Measurements from ENCODE around the gene ZFP1. TPM values are rescaled to one million over a fixed set of nuclear protein-coding genes. Genes with fewer than 3 reads are reported as not detected.
A peak's percentile ranks its signal among the peaks of the same experiment; 100 is the strongest.

The ZFP1 gene
- total RNA-seq, 1 experiment from 2014 or later = 22.6 TPM

DNA sequence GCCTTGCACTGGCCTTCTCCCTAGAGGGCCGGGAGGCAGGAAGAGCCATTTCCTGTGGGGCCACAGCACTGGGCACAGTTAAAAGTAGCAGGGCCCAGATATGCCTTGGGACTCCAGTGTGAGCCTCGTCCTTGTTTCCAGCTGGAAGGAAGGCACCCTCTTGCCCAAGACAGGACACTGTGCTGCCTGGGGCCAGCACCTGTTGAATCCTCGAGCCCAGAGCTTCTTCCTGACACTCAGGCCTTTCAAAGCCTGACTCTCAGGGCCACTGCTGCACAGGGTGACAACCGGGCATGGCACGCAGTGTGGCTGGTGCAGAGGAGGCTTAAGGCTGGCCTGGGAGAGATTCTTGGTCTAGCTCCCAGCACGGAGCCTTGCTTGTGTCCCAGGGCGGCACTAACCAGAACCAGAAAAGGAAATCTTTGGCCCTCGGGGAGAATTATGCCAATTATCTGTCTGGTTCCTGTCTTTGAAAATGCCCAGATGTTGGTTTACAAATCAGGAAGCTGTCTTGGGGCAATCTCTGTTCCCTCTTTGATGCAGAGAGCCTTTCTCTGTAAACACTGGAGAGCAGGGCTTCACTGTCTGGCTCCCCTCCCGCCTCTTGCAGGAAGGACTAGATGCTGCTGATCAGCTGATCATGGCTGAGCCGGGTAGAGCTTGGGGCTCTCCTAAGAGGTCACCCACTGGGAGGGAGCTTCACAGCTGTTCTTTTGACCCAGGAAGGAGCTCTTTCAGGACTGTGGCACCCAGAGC lies 42.8 kb upstream of the ZFP1 start:
- Histone ChIP-seq H3K36me3 (ENCODE audit: insufficient read depth, low read length, poor library complexity, severe bottlenecking) (no peaks in the 10 kb centered on the region), H3K27me3 (replicated peaks; ENCODE audit: insufficient read depth, low read depth, low read length, poor library complexity) (no peaks in the 10 kb centered on the region), H3K4me1 (ENCODE audit: insufficient read depth, low read length, poor library complexity, severe bottlenecking) (peaks cover 64% of the 10 kb centered on the region), H3K4me3 (ENCODE audit: low read depth, low read length, poor library complexity, severe bottlenecking) (no peak overlapping the region), H3K9me3 (ENCODE audit: low read depth, low read length, poor library complexity, severe bottlenecking) (no peaks in the 10 kb centered on the region), H3K27ac (ENCODE audit: low read depth, low read length, poor library complexity, severe bottlenecking) (peak overlapping the region; percentile 83)
- DNase-seq (ENCODE audit: low spot score) = peak; percentile 94
- TF ChIP-seq, protein P1, sequence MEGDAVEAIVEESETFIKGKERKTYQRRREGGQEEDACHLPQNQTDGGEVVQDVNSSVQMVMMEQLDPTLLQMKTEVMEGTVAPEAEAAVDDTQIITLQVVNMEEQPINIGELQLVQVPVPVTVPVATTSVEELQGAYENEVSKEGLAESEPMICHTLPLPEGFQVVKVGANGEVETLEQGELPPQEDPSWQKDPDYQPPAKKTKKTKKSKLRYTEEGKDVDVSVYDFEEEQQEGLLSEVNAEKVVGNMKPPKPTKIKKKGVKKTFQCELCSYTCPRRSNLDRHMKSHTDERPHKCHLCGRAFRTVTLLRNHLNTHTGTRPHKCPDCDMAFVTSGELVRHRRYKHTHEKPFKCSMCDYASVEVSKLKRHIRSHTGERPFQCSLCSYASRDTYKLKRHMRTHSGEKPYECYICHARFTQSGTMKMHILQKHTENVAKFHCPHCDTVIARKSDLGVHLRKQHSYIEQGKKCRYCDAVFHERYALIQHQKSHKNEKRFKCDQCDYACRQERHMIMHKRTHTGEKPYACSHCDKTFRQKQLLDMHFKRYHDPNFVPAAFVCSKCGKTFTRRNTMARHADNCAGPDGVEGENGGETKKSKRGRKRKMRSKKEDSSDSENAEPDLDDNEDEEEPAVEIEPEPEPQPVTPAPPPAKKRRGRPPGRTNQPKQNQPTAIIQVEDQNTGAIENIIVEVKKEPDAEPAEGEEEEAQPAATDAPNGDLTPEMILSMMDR (conservative IDR thresholded peaks at IDR 0.05; ENCODE audit: low read depth, low read length) = no peak
- TF ChIP-seq EZH2 (IDR thresholded peaks at IDR 0.05; ENCODE audit: borderline replicate concordance, low read depth, low read length, poor library complexity, severe bottlenecking) = no peak
- ChIA-PET CTCF (no interaction called here), POLR2A (ENCODE audit: low non-redundant PET) (no interaction called here)
- intact Hi-C loops (cut with micrococcal nuclease; ENCODE audit: unreplicated experiment) = no loop called here
- BruUV-seq (replicated peaks) = no TSS peak

DNA sequence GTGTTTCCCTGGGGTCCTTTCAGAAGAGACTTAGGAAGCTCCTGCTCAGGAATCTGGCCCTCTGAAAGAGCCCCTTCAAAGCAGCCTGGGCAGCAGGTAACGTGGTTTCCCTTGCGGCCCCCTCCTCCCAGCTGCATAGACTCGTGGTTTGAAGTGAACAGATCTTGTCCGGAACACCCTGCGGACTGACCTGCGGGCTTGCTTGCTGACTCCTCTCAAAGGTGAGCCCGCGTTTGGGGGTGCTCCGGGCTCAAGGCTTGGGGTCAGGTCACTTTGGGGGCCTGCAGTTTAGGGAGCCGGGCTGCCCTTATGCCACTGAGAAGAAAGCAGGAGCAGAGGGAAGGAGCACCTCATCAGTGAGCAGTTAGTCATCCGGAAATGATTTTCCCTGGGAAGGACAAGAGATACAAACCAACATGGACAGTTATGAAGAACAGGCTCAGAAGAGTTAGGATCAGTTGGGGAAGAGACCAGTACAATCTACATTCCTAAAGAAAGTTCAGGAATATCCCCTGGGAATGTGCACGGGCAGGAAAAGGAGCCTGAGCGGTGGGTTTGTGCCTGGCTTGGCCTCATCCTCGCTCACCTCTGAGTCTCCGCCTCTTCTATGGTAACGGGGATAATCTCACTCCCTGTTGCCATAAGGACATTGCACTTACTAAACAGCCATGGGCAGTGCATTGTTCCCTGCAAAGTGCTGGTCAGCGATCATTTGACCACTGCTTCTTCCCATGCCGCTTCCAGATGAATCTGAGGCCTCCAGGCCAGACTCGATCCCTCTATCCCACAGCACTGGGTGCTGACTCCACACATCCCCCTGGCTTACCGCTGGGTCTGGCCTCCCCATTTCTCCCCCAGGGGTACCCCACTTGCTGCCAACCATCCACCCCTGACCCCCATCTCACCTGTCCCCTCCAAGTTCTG lies 41.7 kb upstream of the ZFP1 start:
- ChIA-PET CTCF (no interaction called here), POLR2A (ENCODE audit: low non-redundant PET) (no interaction called here)

DNA sequence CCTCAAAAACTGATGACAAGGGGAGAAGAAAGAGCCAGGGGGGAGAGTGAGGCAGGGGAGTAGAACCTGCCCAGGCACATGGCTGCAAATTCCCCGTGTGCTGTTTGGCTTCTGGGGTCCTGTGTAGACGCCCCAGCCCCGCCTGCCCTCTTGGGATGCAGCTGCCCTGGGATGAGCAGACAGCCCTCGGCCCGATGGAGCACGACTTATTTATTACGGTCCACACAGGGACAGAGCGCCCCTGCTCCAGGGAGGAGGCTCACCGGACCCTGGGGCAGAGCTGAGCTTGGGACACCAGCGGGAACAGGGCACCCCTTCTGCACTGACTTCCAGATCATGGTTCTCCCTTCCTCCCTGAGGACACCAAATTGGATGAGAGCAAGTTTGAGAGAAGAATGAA lies 40.8 kb upstream of the ZFP1 start:
- H3K27ac ChIP-seq (ENCODE audit: low read depth, low read length, poor library complexity, severe bottlenecking) = no peak overlapping the region
- ChIA-PET CTCF (no interaction called here), POLR2A (ENCODE audit: low non-redundant PET) (no interaction called here)
- no TSS peak for BruUV-seq (replicated peaks)
- DNase-seq (ENCODE audit: low spot score) = no peak
- H3K4me1 ChIP-seq (ENCODE audit: insufficient read depth, low read length, poor library complexity, severe bottlenecking) = peaks cover 65% of the 10 kb centered on the region
- no peaks in the 10 kb centered on the region for H3K27me3 ChIP-seq (replicated peaks; ENCODE audit: insufficient read depth, low read depth, low read length, poor library complexity)
- TF ChIP-seq EZH2 (IDR thresholded peaks at IDR 0.05; ENCODE audit: borderline replicate concordance, low read depth, low read length, poor library complexity, severe bottlenecking) = no peak
- TF ChIP-seq, protein P1 (conservative IDR thresholded peaks at IDR 0.05; ENCODE audit: low read depth, low read length) = no peak
- H3K4me3 ChIP-seq (ENCODE audit: low read depth, low read length, poor library complexity, severe bottlenecking) = no peak overlapping the region
- H3K36me3 ChIP-seq (ENCODE audit: insufficient read depth, low read length, poor library complexity, severe bottlenecking) = no peaks in the 10 kb centered on the region
- intact Hi-C loops (cut with micrococcal nuclease; ENCODE audit: unreplicated experiment) = no loop called here
- no peaks in the 10 kb centered on the region for H3K9me3 ChIP-seq (ENCODE audit: low read depth, low read length, poor library complexity, severe bottlenecking)

More for the DNA sequence above, 41.7 kb upstream of the ZFP1 start:
- H3K4me1 ChIP-seq (ENCODE audit: insufficient read depth, low read length, poor library complexity, severe bottlenecking) = peaks cover 69% of the 10 kb centered on the region
- intact Hi-C loops (cut with micrococcal nuclease; ENCODE audit: unreplicated experiment) = no loop called here
- no peak overlapping the region for H3K4me3 ChIP-seq (ENCODE audit: low read depth, low read length, poor library complexity, severe bottlenecking)
- H3K27me3 ChIP-seq (replicated peaks; ENCODE audit: insufficient read depth, low read depth, low read length, poor library complexity) = no peaks in the 10 kb centered on the region
- no peaks in the 10 kb centered on the region for H3K9me3 ChIP-seq (ENCODE audit: low read depth, low read length, poor library complexity, severe bottlenecking)
- no TSS peak for BruUV-seq (replicated peaks)
- no peak for TF ChIP-seq EZH2 (IDR thresholded peaks at IDR 0.05; ENCODE audit: borderline replicate concordance, low read depth, low read length, poor library complexity, severe bottlenecking)
- H3K36me3 ChIP-seq (ENCODE audit: insufficient read depth, low read length, poor library complexity, severe bottlenecking) = no peaks in the 10 kb centered on the region
- no peak for DNase-seq (ENCODE audit: low spot score)
- peak overlapping the region; percentile 83 for H3K27ac ChIP-seq (ENCODE audit: low read depth, low read length, poor library complexity, severe bottlenecking)

Data from A673 (cell line).